ENCODE results near the gene VGF.
"Not testable (repeated sequence)": the region's sequence is repeated elsewhere in the genome, so short reads cannot be mapped to it uniquely, and the experiment has no call there.

Gene VGF

DNA sequence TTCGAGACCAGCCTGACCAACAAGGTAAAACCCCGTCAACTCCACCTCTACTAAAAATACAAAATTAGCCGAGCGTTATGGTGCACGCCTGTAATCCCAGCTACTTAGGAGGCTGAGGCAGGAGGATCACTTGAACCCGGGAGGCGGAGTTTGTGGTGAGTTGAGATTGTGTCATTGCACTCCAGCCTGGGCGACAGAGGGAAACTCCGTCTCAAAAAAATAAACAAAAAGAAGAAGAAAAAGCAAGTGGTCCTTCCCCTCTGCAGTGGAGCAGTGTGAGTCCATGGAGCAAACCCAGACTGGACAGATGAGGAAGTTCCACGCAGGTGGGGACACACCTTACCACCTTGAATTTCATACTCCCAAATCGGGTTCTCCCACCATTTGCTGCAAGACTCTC lies 51.5 kb downstream of the VGF start:
- TF ChIP-seq, protein P1, sequence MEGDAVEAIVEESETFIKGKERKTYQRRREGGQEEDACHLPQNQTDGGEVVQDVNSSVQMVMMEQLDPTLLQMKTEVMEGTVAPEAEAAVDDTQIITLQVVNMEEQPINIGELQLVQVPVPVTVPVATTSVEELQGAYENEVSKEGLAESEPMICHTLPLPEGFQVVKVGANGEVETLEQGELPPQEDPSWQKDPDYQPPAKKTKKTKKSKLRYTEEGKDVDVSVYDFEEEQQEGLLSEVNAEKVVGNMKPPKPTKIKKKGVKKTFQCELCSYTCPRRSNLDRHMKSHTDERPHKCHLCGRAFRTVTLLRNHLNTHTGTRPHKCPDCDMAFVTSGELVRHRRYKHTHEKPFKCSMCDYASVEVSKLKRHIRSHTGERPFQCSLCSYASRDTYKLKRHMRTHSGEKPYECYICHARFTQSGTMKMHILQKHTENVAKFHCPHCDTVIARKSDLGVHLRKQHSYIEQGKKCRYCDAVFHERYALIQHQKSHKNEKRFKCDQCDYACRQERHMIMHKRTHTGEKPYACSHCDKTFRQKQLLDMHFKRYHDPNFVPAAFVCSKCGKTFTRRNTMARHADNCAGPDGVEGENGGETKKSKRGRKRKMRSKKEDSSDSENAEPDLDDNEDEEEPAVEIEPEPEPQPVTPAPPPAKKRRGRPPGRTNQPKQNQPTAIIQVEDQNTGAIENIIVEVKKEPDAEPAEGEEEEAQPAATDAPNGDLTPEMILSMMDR (IDR thresholded peaks at IDR 0.05; ENCODE audit: insufficient read depth, low read length, missing control alignments) = no peak
- ChIA-PET POLR2A (interaction anchor here (0.7 to 2.9 kb wide), 4 partner anchors 10 to 14 kb away, joined by 3 to 15 read pairs (median 7); partner anchors contain the start of gene SERPINE1), CTCF (interaction anchor here (1.3 to 5.2 kb wide), 3 partner anchors 9 to 19 kb away, joined by 5 to 24 read pairs (median 6); no protein-coding TSS in a partner anchor)
- no peak overlapping the region for H3K4me3 ChIP-seq (ENCODE audit: low read depth, low read length)
- no peak for DNase-seq (ENCODE audit: low read depth, low spot score)

GRCh38 chr7:101113140-101113539 lies 52.2 kb downstream of the VGF start:
- H3K4me3 ChIP-seq (ENCODE audit: low read depth, low read length); DNase-seq (ENCODE audit: low read depth, low spot score): not testable (repeated sequence)
- ChIA-PET POLR2A (interaction anchor here (2.0 to 2.9 kb wide), 3 partner anchors 11 to 14 kb away, joined by 6 to 15 read pairs (median 8); partner anchors contain the start of gene SERPINE1), CTCF (interaction anchor here (0.6 to 5.2 kb wide), 4 partner anchors 10 to 70 kb away, joined by 3 to 24 read pairs (median 6); no protein-coding TSS in a partner anchor)

All from AG04449 (cell line).